ENCODE data around the gene MATK.

MATK gene

GRCh38 chr19:3805859-3806258 is 19.7 kb upstream of the MATK start:
- H3K9me3 Mint-ChIP-seq: no peaks in the 10 kb centered on the region
- no peaks in the 10 kb centered on the region for H3K36me3 Mint-ChIP-seq (ENCODE audit: low read depth)
- no peaks in the 10 kb centered on the region for H3K4me1 Mint-ChIP-seq
- no peak overlapping the region for H3K4me3 Mint-ChIP-seq
- no peak overlapping the region for H3K27ac Mint-ChIP-seq
- peaks cover 36% of the 10 kb centered on the region for H3K27me3 Mint-ChIP-seq (ENCODE audit: low read depth)
- TF ChIP-seq, protein P1, sequence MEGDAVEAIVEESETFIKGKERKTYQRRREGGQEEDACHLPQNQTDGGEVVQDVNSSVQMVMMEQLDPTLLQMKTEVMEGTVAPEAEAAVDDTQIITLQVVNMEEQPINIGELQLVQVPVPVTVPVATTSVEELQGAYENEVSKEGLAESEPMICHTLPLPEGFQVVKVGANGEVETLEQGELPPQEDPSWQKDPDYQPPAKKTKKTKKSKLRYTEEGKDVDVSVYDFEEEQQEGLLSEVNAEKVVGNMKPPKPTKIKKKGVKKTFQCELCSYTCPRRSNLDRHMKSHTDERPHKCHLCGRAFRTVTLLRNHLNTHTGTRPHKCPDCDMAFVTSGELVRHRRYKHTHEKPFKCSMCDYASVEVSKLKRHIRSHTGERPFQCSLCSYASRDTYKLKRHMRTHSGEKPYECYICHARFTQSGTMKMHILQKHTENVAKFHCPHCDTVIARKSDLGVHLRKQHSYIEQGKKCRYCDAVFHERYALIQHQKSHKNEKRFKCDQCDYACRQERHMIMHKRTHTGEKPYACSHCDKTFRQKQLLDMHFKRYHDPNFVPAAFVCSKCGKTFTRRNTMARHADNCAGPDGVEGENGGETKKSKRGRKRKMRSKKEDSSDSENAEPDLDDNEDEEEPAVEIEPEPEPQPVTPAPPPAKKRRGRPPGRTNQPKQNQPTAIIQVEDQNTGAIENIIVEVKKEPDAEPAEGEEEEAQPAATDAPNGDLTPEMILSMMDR (IDR thresholded peaks at IDR 0.05; ENCODE audit: unreplicated experiment in 3 of 3): no peak

GRCh38 chr19:3804429-3804828 is 18.2 kb upstream of the MATK start:
- Mint-ChIP-seq H3K4me3 (no peak overlapping the region), H3K36me3 (ENCODE audit: low read depth) (no peaks in the 10 kb centered on the region), H3K27ac (no peak overlapping the region), H3K4me1 (no peaks in the 10 kb centered on the region), H3K9me3 (no peaks in the 10 kb centered on the region), H3K27me3 (ENCODE audit: low read depth) (peaks cover 48% of the 10 kb centered on the region)
- TF ChIP-seq, protein P1 (IDR thresholded peaks at IDR 0.05; ENCODE audit: unreplicated experiment in 3 of 3): no peak

DNA sequence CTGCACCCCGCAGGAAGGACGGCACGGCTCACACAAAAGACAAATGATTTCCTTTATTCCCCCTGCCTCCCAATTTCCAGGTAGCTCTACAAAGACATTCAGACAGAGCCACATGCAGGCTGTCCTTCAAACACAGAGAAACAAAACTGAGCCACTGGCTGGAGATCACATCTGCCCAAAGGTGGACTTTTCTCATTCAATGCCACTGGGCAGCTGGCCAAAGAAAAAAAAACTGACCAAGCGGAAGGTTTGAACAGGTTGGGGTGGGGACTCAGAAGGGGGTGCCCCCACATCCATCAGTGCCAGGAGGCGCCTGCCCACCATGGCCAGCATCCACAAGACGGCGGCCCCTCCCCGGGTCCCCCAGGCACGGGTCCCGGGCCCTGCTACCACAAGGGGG is 17.8 kb upstream of the MATK start:
- TF ChIP-seq, protein P1 (IDR thresholded peaks at IDR 0.05; ENCODE audit: unreplicated experiment in 3 of 3): no peak
- H3K4me1 Mint-ChIP-seq: no peaks in the 10 kb centered on the region
- no peak overlapping the region for H3K4me3 Mint-ChIP-seq
- H3K27ac Mint-ChIP-seq: peak overlapping the region in 1 of 3 experiments; percentile 7
- H3K9me3 Mint-ChIP-seq: peaks cover 3% of the 10 kb centered on the region
- no peaks in the 10 kb centered on the region for H3K36me3 Mint-ChIP-seq (ENCODE audit: low read depth)
- H3K27me3 Mint-ChIP-seq (ENCODE audit: low read depth): peaks cover 49% of the 10 kb centered on the region

DNA sequence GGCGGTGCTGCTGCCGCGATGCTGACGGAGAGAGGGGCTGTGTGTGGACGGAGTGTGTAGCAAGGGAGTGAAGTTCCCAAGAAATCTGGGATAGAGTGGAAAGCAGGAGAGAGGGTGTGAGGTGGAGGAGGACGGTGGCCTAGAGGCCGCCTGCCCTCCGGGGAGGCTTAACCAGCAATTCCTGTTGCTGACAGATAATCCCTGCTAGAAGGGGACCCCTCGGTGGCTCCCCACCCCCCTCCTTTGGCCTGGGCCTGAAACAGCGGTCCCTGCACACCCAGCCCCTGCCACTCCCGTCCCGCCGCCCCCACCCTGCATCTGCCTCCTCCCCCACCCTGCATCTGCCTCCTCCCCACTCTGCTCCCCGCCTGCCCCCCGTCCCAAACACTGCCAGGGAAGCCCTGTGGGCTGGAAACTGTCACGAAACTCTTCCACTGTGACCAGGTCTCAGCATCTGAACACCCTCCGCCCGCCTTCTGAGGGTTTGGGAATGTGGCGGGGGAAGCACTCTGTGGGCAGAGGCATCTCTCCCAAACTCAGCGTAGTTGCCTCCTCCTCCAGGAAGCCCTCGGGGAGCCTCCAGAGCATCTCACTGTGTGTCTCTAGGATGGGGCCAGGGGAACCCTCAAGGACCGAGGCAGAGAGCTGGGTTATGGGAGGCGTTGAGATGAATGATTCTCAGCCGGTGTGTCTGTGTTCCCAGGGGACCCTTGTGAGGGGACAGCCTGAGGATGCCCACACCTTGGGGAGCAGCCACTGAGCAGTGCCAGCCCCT is 17.1 kb upstream of the MATK start:
- no peak overlapping the region for H3K27ac Mint-ChIP-seq
- H3K9me3 Mint-ChIP-seq: peaks cover 3% of the 10 kb centered on the region
- H3K36me3 Mint-ChIP-seq (ENCODE audit: low read depth): no peaks in the 10 kb centered on the region
- no peaks in the 10 kb centered on the region for H3K4me1 Mint-ChIP-seq
- no peak overlapping the region for H3K4me3 Mint-ChIP-seq
- TF ChIP-seq, protein P1 (IDR thresholded peaks at IDR 0.05; ENCODE audit: unreplicated experiment in 3 of 3): no peak
- H3K27me3 Mint-ChIP-seq (ENCODE audit: low read depth): peaks cover 52% of the 10 kb centered on the region

GRCh38 chr19:3801412-3802096 is 15.4 kb upstream of the MATK start:
- TF ChIP-seq, protein P1 (IDR thresholded peaks at IDR 0.05; ENCODE audit: unreplicated experiment in 3 of 3): peak in 1 of 3 experiments; percentile 17
- peaks cover 58% of the 10 kb centered on the region for H3K27me3 Mint-ChIP-seq (ENCODE audit: low read depth)
- H3K9me3 Mint-ChIP-seq: peaks cover 9% of the 10 kb centered on the region
- peak overlapping the region; percentile 38 to 59 (median 47) for H3K4me3 Mint-ChIP-seq
- no peaks in the 10 kb centered on the region for H3K36me3 Mint-ChIP-seq (ENCODE audit: low read depth)
- no peaks in the 10 kb centered on the region for H3K4me1 Mint-ChIP-seq
- no peak overlapping the region for H3K27ac Mint-ChIP-seq
